ENCODE results near the gene ZNF91.
"Not testable (repeated sequence)": the region's sequence is repeated elsewhere in the genome, so short reads cannot be mapped to it uniquely, and the experiment has no call there.

ZNF91 gene

GRCh38 chr19:23395041-23395721 is at the start of gene ZNF91:
Gene ZNF91, minus strand, starts transcription at chr19:23395471. Its CDS starts 117 bp downstream, at chr19:23395354.
- DNase-seq (ENCODE audit: low read depth in 2 of 3, low spot score in 1 of 3), result peak; percentile 85 to 87 (median 86)

- no peak for DNase-seq (ENCODE audit: low read depth in 2 of 3, low spot score in 1 of 3)
Observed at GRCh38 chr19:23440791-23441190, 45.5 kb upstream of the ZNF91 start.

GRCh38 chr19:23440207-23440606 is 44.9 kb upstream of the ZNF91 start:
- peak in 1 of 3 donors; percentile 16 for DNase-seq (ENCODE audit: low read depth in 2 of 3, low spot score in 1 of 3)

GRCh38 chr19:23439623-23440022 is 44.4 kb upstream of the ZNF91 start:
- no peak for DNase-seq (ENCODE audit: low read depth in 2 of 3, low spot score in 1 of 3)

GRCh38 chr19:23437901-23438300 is 42.6 kb upstream of the ZNF91 start:
- no peak for DNase-seq (ENCODE audit: low read depth in 2 of 3, low spot score in 1 of 3)

GRCh38 chr19:23436944-23437343 is 41.7 kb upstream of the ZNF91 start:
- DNase-seq (ENCODE audit: low read depth in 2 of 3, low spot score in 1 of 3), result no peak

- DNase-seq (ENCODE audit: low read depth in 2 of 3, low spot score in 1 of 3), result no peak
Observed at GRCh38 chr19:23436318-23436717, 41.0 kb upstream of the ZNF91 start.

- DNase-seq (ENCODE audit: low read depth in 2 of 3, low spot score in 1 of 3), result no peak
Observed at GRCh38 chr19:23420824-23421223, 25.6 kb upstream of the ZNF91 start.

- DNase-seq (ENCODE audit: low read depth in 2 of 3, low spot score in 1 of 3), result not testable (repeated sequence)
Observed at GRCh38 chr19:23419261-23419660, 24.0 kb upstream of the ZNF91 start.

- DNase-seq (ENCODE audit: low read depth in 2 of 3, low spot score in 1 of 3), result no peak
Observed at GRCh38 chr19:23415561-23416191, 20.4 kb upstream of the ZNF91 start.

GRCh38 chr19:23415034-23415433 is 19.8 kb upstream of the ZNF91 start:
- no peak for DNase-seq (ENCODE audit: low read depth in 2 of 3, low spot score in 1 of 3)

- no peak for DNase-seq (ENCODE audit: low read depth in 2 of 3, low spot score in 1 of 3)
Observed at GRCh38 chr19:23410155-23410554, 14.9 kb upstream of the ZNF91 start.

GRCh38 chr19:23409392-23410048 is 14.2 kb upstream of the ZNF91 start:
- DNase-seq (ENCODE audit: low read depth in 2 of 3, low spot score in 1 of 3), result no peak

GRCh38 chr19:23407616-23408133 is 12.4 kb upstream of the ZNF91 start:
- no peak for DNase-seq (ENCODE audit: low read depth in 2 of 3, low spot score in 1 of 3)

- DNase-seq (ENCODE audit: low read depth in 2 of 3, low spot score in 1 of 3), result no peak
Observed at GRCh38 chr19:23406721-23407120, 11.4 kb upstream of the ZNF91 start.

GRCh38 chr19:23406091-23406490 is 10.8 kb upstream of the ZNF91 start:
- no peak for DNase-seq (ENCODE audit: low read depth in 2 of 3, low spot score in 1 of 3)

- DNase-seq (ENCODE audit: low read depth in 2 of 3, low spot score in 1 of 3), result no peak
Observed at GRCh38 chr19:23404676-23405075, 9.4 kb upstream of the ZNF91 start.

- no peak for DNase-seq (ENCODE audit: low read depth in 2 of 3, low spot score in 1 of 3)
Observed at GRCh38 chr19:23403581-23404324, 8.5 kb upstream of the ZNF91 start.

- DNase-seq (ENCODE audit: low read depth in 2 of 3, low spot score in 1 of 3), result no peak
Observed at GRCh38 chr19:23403052-23403451, 7.8 kb upstream of the ZNF91 start.

- no peak for DNase-seq (ENCODE audit: low read depth in 2 of 3, low spot score in 1 of 3)
Observed at GRCh38 chr19:23402388-23402787, 7.1 kb upstream of the ZNF91 start.

GRCh38 chr19:23401086-23401610 is 5.9 kb upstream of the ZNF91 start:
- no peak for DNase-seq (ENCODE audit: low read depth in 2 of 3, low spot score in 1 of 3)

Measured in stimulated activated CD4-positive, alpha-beta T cell treated with anti-CD3 and anti-CD28 coated beads, Interleukin-12 subunit alpha, Interleukin-12 subunit beta, amount 100 ng/mL, for 48 hours (primary cell).